Thoracic aorta (tissue), 2 donors: ENCODE results near the gene KLHL36. TPM values are rescaled to one million over a fixed set of nuclear protein-coding genes. Genes with fewer than 3 reads are reported as not detected.

Experiments used
- ATAC-seq: fragments of 150-250 bp; one replicate; pipeline ENCODE4 v1.8.0; 2017; ENCODE audit warnings: low read depth; ENCODE audit not compliant: insufficient number of reproducible peaks, low FRiP score
- DNase-seq: peaks from one replicate; pipeline ENCODE4 v3.0.0-alpha.2; 2020; ENCODE audit warnings: low spot score
- H3K27ac ChIP-seq, 2 donors: fragments of 200-600 bp; sonication (generic); 1 replicate in 1 of 2; 2 replicates in 1 of 2; pipeline ENCODE4 v1.5.1; 2016; ENCODE audit warnings: mild to moderate bottlenecking in 2 of 2, moderate library complexity in 2 of 2
- H3K27me3 ChIP-seq: fragments of 200-600 bp; sonication (generic); replicated peaks from 2 replicates; pipeline ENCODE4 v1.6.0; 2016; ENCODE audit warnings: mild to moderate bottlenecking; ENCODE audit not compliant: insufficient read depth
- H3K36me3 ChIP-seq: fragments of 200-600 bp; sonication (generic); one replicate; pipeline ENCODE4 v1.5.1; 2016
- H3K4me1 ChIP-seq, 2 donors: fragments of 200-600 bp; sonication (generic); 1 replicate in 1 of 2; 2 replicates in 1 of 2; pipeline versions ENCODE4 v1.5.1 to v1.6.0; 2016; ENCODE audit warnings: low read depth in 2 of 2, mild to moderate bottlenecking in 1 of 2; ENCODE audit not compliant: control insufficient read depth in 1 of 2
- H3K4me3 ChIP-seq: fragments of 200-600 bp; sonication (generic); 2 replicates; pipeline ENCODE4 v1.5.1; 2016; ENCODE audit warnings: mild to moderate bottlenecking
- H3K9me3 ChIP-seq: fragments of 200-600 bp; sonication (generic); 2 replicates; pipeline ENCODE4 v1.5.1; 2016
- total RNA-seq, 2 donors: library from RNA; depleted of rRNA; stranded (reverse); fragments of >200 nt; gene quantifications; one replicate each; pipeline versions ENCODE4 v1.1.0 to v1.2.3, GENCODE V29; 2016
- TF ChIP-seq, protein P1 (sequence below): fragments of 200-600 bp; sonication (generic); IDR thresholded peaks from one replicate; pipeline ENCODE4 v1.5.1; 2019; ENCODE audit warnings: antibody characterized with exemption

The KLHL36 gene
- total RNA-seq, 2 donors from 2014 or later, result 63.9 to 79.7 TPM

DNA sequence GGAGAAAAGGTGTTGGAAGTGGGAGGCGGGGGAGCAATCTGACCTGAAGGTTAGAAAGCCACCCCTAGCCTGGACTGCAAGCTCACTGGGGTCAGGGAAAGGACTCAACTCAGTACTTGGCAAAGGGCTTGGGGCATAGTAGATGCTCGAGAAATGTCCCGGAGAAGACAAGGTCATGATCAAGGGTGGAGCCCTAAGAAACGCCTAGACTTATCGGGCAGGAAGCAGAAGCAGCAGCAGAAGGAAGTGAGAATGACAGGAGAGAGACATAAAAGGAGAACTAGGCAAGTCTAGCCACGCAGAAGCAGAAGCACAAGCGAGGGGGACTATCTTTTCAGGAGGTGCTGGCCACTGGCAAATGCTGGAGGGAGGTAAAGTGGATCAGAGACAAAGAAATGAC, 40.6 kb upstream of the KLHL36 start:
- TF ChIP-seq, protein P1, sequence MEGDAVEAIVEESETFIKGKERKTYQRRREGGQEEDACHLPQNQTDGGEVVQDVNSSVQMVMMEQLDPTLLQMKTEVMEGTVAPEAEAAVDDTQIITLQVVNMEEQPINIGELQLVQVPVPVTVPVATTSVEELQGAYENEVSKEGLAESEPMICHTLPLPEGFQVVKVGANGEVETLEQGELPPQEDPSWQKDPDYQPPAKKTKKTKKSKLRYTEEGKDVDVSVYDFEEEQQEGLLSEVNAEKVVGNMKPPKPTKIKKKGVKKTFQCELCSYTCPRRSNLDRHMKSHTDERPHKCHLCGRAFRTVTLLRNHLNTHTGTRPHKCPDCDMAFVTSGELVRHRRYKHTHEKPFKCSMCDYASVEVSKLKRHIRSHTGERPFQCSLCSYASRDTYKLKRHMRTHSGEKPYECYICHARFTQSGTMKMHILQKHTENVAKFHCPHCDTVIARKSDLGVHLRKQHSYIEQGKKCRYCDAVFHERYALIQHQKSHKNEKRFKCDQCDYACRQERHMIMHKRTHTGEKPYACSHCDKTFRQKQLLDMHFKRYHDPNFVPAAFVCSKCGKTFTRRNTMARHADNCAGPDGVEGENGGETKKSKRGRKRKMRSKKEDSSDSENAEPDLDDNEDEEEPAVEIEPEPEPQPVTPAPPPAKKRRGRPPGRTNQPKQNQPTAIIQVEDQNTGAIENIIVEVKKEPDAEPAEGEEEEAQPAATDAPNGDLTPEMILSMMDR, result no peak
- Histone ChIP-seq H3K36me3 (no peaks in the 10 kb centered on the region), H3K4me1 (peaks cover 7 to 9% of the 10 kb centered on the region in 2 donors), H3K27ac (no peak overlapping the region), H3K4me3 (no peak overlapping the region), H3K27me3 (no peaks in the 10 kb centered on the region), H3K9me3 (no peaks in the 10 kb centered on the region)
- no peak for DNase-seq
- no peak for ATAC-seq

DNA sequence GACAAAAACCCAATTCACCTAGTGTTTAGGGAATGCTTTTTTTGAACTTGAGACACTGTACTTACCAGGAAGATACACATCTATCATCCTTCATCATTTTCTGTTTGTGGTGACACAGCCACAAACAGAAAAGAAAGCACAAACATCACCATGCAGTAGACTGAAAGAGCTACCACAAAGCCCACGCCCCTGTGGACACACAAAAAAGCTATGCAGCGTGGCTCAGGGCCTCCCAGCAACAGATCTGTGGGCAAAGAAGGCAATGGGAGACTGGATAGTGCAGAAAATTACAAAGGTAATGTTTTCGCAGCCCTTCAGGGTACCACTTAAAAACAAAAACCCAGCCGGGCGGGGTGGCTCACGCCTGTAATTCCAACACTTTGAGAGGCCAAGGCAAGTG, 40.0 kb upstream of the KLHL36 start:
- TF ChIP-seq, protein P1, result no peak
- H3K27ac ChIP-seq, result no peak overlapping the region
- no peaks in the 10 kb centered on the region for H3K27me3 ChIP-seq
- peaks cover 4 to 7% of the 10 kb centered on the region in 2 donors for H3K4me1 ChIP-seq
- H3K9me3 ChIP-seq, result no peaks in the 10 kb centered on the region
- ATAC-seq, result no peak
- DNase-seq, result no peak
- no peak overlapping the region for H3K4me3 ChIP-seq
- no peaks in the 10 kb centered on the region for H3K36me3 ChIP-seq

DNA sequence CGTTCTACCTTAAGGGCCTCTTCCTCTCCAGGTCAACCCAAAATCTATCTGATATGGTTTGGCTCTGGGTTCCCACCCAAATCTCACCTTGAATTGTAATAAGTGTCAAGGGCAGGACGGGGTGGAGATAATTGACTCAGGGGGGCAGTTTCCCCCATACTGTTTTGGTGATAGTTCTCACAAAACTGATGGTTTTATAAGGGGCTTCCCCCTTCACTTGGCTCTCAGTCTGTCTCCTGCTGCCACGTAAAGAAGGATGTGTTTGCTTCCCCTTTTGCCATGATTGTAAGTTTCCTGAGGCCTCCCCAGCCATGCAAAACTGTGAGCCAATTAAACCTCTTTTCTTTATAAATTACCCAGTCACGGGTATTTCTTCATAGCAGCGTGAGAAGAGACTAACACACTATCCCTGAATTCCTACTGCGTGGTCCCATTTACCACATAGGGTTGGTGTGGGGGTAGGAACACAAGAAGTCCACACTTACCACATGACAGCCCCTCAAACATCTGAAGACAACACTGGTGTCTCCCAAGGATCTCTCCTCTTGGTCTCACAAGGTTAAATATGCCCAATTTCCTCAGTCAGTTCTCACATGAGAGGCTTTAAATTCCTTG, 38.6 kb upstream of the KLHL36 start:
- TF ChIP-seq, protein P1, result no peak
- Histone ChIP-seq H3K27ac (no peak overlapping the region), H3K4me1 (peaks cover 0 to 3% of the 10 kb centered on the region in 2 donors), H3K36me3 (no peaks in the 10 kb centered on the region), H3K4me3 (no peak overlapping the region), H3K27me3 (no peaks in the 10 kb centered on the region), H3K9me3 (no peaks in the 10 kb centered on the region)
- ATAC-seq, result no peak
- no peak for DNase-seq

DNA sequence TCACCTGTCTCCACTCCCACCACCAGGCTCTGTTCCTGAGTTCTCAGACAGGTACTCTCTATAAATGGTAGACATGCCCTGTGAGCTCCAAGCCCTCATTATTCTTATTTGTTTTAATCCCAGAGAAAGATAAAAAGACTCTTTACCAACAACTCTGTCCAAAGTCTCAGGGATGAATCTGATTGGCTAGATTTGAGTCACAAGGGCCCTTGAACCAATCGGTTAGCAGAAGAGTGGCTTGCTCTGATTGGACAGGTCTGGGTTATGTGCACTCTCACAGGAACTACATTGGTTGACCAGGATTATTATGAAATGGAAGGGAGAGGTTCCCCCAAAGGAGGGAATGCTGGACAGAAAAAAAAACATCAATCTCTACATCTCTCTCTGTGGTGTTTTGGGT, 37.9 kb upstream of the KLHL36 start:
- no peaks in the 10 kb centered on the region for H3K27me3 ChIP-seq
- TF ChIP-seq, protein P1, result no peak
- H3K4me3 ChIP-seq, result no peak overlapping the region
- H3K27ac ChIP-seq, result no peak overlapping the region
- no peak for DNase-seq
- no peaks in the 10 kb centered on the region for H3K9me3 ChIP-seq
- H3K4me1 ChIP-seq, result peaks cover 0 to 3% of the 10 kb centered on the region in 2 donors
- ATAC-seq, result no peak
- H3K36me3 ChIP-seq, result no peaks in the 10 kb centered on the region

DNA sequence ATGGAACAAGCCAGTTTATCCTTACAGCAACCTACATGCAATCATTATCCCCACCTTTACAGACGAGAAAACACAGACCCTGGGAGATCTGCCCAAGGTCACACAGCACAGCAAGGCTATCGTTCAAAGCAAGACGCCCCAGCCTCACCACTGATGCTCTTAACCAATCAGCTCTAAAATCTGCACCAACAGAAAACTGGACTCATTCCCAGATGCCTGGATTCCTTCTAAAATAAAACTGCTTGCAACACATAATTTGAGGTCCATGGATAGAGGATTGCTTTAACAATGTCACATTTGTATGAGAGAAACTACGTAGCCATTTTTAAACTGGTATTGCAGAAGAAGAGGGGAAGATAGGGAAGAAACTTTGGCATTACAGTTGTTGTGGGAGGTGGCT, 37.3 kb upstream of the KLHL36 start:
- TF ChIP-seq, protein P1, result no peak
- DNase-seq (no peak), ATAC-seq (no peak)
- Histone ChIP-seq H3K4me1 (peaks cover 0 to 3% of the 10 kb centered on the region in 2 donors), H3K4me3 (no peak overlapping the region), H3K27me3 (no peaks in the 10 kb centered on the region), H3K36me3 (no peaks in the 10 kb centered on the region), H3K27ac (no peak overlapping the region), H3K9me3 (no peaks in the 10 kb centered on the region)
